Neutrophil (primary cell): ENCODE measurements around the gene JPT2.

ENCODE experiments used
- H3K27ac ChIP-seq: fragments of 200-600 bp; sonication (generic); 2 replicates; pipeline ENCODE4 v1.5.1; 2016; ENCODE audit warnings: mild to moderate bottlenecking, moderate library complexity
- H3K27me3 ChIP-seq: fragments of 200-600 bp; sonication (generic); 2 replicates; pipeline ENCODE4 v1.6.0; 2016; ENCODE audit warnings: mild to moderate bottlenecking
- H3K36me3 ChIP-seq: fragments of 200-600 bp; sonication (generic); 2 replicates; pipeline ENCODE4 v1.5.1; 2017
- H3K4me1 ChIP-seq, 2 experiments: fragments of 200-600 bp in 1 of 2; sonication (generic) in 1 of 2; 1 replicate in 1 of 2; 2 replicates in 1 of 2; pipeline versions ENCODE4 v1.5.1 to v1.6.1; 2013 to 2016; ENCODE audit warnings: low read depth in 1 of 2, low read length in 1 of 2, mild to moderate bottlenecking in 1 of 2, moderate library complexity in 1 of 2; ENCODE audit not compliant: control insufficient read depth in 1 of 2, insufficient read depth in 1 of 2
- H3K4me3 ChIP-seq, 2 experiments: fragments of 200-600 bp in 1 of 2; sonication (generic) in 1 of 2; 1 replicate in 1 of 2; 2 replicates in 1 of 2; pipeline ENCODE4 v1.5.1; 2013 to 2016; ENCODE audit warnings: low read depth in 1 of 2, low read length in 1 of 2, mild to moderate bottlenecking in 1 of 2, moderate library complexity in 1 of 2
- H3K9me3 ChIP-seq: fragments of 200-600 bp; sonication (generic); 2 replicates; pipeline ENCODE4 v1.5.1; 2016
- TF ChIP-seq, protein P1 (sequence below): fragments of 200-600 bp; sonication (generic); IDR thresholded peaks from 2 replicates; pipeline ENCODE4 v1.5.1; 2016; ENCODE audit warnings: antibody characterized with exemption

JPT2 gene

DNA sequence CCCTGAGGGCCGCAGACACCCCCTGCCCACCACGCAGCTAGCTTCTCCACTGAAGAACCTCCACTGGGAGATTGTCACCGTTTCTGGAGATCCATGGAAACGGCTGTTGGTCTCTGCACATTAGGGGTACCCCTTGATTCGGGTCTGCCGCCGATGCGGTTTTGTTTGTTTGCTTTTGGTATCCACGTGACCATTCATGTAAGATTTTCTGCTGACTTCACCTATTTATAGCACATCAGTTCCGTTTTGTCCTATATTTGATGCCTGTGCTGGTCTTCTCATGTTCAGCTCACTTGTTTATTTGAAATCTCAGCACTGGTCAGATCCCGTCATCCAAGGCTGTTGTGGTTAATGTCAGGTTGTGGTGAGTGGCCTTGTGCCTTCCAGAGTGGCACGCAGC is 44.8 kb upstream of the JPT2 start:
- H3K4me1 ChIP-seq = no peaks in the 10 kb centered on the region
- no peaks in the 10 kb centered on the region for H3K27me3 ChIP-seq
- H3K36me3 ChIP-seq = peaks cover 67% of the 10 kb centered on the region
- no peaks in the 10 kb centered on the region for H3K9me3 ChIP-seq
- H3K4me3 ChIP-seq = no peak overlapping the region
- no peak overlapping the region for H3K27ac ChIP-seq
- TF ChIP-seq, protein P1, sequence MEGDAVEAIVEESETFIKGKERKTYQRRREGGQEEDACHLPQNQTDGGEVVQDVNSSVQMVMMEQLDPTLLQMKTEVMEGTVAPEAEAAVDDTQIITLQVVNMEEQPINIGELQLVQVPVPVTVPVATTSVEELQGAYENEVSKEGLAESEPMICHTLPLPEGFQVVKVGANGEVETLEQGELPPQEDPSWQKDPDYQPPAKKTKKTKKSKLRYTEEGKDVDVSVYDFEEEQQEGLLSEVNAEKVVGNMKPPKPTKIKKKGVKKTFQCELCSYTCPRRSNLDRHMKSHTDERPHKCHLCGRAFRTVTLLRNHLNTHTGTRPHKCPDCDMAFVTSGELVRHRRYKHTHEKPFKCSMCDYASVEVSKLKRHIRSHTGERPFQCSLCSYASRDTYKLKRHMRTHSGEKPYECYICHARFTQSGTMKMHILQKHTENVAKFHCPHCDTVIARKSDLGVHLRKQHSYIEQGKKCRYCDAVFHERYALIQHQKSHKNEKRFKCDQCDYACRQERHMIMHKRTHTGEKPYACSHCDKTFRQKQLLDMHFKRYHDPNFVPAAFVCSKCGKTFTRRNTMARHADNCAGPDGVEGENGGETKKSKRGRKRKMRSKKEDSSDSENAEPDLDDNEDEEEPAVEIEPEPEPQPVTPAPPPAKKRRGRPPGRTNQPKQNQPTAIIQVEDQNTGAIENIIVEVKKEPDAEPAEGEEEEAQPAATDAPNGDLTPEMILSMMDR = no peak

DNA sequence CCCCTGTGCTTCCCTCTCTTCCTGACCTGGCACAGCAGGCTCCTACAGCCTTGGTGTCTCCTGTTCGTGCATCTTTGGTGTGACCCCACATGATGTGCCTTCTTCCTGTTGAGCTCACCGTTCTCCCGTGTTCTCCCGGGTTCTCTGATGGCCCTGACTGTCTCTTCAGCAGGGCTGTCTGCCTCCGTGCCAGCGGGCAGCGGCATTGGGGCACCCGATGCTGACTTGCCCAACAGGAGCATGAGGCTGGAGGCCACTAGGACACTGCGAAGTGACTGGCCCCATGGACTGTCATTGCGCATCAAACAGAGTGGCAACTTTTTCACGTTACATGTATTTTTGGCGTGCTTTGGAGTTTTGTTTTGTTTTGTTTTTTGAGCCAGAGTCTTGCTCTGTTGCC is 43.5 kb upstream of the JPT2 start:
- Histone ChIP-seq H3K4me3 (no peak overlapping the region), H3K27ac (no peak overlapping the region), H3K27me3 (no peaks in the 10 kb centered on the region), H3K9me3 (no peaks in the 10 kb centered on the region), H3K36me3 (peaks cover 66% of the 10 kb centered on the region), H3K4me1 (no peaks in the 10 kb centered on the region)
- TF ChIP-seq, protein P1 = no peak

DNA sequence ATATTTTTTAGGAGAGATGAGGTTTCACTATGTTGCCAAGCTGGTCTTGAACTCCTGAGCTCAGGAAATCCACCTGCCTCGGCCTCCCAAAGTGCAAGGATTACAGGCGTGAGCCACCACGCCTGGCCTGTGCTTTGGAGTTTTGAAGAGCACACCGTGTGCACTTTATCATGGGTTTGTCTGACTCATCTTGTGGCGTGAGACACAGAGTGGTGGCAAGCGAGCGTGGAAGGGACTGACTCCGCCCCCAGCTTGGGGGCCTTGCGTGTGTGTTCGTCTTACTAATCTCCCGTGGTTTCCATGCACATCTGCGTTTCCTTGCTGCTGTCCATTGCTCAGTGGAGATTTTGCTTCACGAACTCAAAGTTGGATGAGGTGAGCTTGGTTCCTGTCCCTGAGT is 43.0 kb upstream of the JPT2 start:
- peaks cover 68% of the 10 kb centered on the region for H3K36me3 ChIP-seq

DNA sequence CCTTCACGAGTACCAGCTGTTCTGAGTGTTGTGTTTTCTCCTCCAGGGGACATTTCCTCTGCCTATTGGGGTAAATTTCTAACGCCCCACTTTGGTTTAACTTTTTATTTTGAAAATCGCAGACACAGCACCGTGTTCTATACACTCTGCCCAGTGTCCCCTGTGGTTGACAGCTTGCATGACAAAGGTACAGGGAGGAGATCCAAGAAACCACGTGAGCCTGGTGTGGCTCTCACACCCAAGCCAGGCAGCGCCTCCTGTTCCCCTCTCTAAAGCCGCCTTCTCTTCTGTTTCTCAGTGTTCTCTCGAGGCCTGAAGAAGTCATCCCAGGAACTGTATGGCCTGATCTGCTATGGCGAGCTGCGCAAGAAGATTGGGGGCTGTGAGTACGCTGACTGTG is 40.6 kb upstream of the JPT2 start:
- no peaks in the 10 kb centered on the region for H3K4me1 ChIP-seq
- no peak overlapping the region for H3K4me3 ChIP-seq
- no peaks in the 10 kb centered on the region for H3K27me3 ChIP-seq
- H3K36me3 ChIP-seq = peaks cover 81% of the 10 kb centered on the region
- H3K9me3 ChIP-seq = no peaks in the 10 kb centered on the region
- H3K27ac ChIP-seq = no peak overlapping the region
- TF ChIP-seq, protein P1 = no peak

More for the DNA sequence above, 43.0 kb upstream of the JPT2 start:
- Histone ChIP-seq H3K9me3 (no peaks in the 10 kb centered on the region), H3K27ac (no peak overlapping the region), H3K4me3 (no peak overlapping the region), H3K27me3 (no peaks in the 10 kb centered on the region), H3K4me1 (no peaks in the 10 kb centered on the region)
- TF ChIP-seq, protein P1 = no peak

DNA sequence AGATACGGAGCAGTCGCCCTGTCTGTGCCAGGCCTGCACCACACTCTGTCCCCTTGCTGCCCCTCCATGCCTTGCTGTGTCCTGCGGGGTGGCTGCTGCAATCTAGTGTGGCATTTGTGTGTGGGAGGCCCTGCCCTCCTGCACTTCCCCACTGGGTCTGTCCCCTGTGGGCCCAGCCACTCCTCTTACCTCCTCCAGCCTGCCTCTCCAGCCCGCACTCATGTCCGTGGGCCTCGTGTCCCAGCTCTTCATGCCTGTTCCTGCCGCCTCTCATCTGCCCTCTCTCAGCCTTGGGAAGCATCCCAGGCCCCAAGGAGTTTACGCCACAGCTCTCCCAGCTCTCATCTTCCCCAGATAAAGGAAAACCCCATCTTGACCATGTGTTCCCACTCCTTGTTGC is 39.3 kb upstream of the JPT2 start:
- H3K9me3 ChIP-seq = no peaks in the 10 kb centered on the region
- H3K4me1 ChIP-seq = no peaks in the 10 kb centered on the region
- H3K36me3 ChIP-seq = peaks cover 78% of the 10 kb centered on the region
- H3K27ac ChIP-seq = no peak overlapping the region
- TF ChIP-seq, protein P1 = no peak
- H3K27me3 ChIP-seq = no peaks in the 10 kb centered on the region
- no peak overlapping the region for H3K4me3 ChIP-seq

DNA sequence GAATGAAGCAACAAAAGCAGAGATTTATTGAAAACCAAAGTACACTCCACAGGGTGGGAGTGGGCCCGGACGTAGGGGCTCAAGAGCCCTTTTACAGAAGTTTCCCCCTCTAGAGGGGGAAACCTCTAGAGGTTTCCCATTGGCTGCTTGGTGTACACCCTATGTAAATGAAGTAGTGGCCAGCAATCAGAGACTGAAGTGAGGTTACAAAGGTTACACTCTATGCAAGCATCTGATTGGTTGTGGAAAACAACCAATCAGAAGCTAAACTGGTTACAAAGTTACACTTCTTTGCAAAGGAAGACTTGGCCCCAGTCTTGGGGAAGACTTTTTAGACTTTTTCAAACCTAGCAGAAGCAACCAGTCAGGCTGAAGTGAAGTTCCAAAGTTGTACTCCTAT is 38.8 kb upstream of the JPT2 start:
- Histone ChIP-seq H3K36me3 (peaks cover 80% of the 10 kb centered on the region), H3K4me3 (no peak overlapping the region), H3K27ac (no peak overlapping the region), H3K4me1 (no peaks in the 10 kb centered on the region), H3K27me3 (no peaks in the 10 kb centered on the region), H3K9me3 (no peaks in the 10 kb centered on the region)
- TF ChIP-seq, protein P1 = no peak
